GM19193 (cell line): ENCODE data around the gene SV2C.

Experiments
- POLR2A ChIP-seq: IDR thresholded peaks from 4 replicates; pipeline ENCODE4 v1.6.1; 2011; ENCODE audit not compliant: insufficient read depth, insufficient read length; ENCODE audit errors: extremely low read depth

SV2C gene

DNA sequence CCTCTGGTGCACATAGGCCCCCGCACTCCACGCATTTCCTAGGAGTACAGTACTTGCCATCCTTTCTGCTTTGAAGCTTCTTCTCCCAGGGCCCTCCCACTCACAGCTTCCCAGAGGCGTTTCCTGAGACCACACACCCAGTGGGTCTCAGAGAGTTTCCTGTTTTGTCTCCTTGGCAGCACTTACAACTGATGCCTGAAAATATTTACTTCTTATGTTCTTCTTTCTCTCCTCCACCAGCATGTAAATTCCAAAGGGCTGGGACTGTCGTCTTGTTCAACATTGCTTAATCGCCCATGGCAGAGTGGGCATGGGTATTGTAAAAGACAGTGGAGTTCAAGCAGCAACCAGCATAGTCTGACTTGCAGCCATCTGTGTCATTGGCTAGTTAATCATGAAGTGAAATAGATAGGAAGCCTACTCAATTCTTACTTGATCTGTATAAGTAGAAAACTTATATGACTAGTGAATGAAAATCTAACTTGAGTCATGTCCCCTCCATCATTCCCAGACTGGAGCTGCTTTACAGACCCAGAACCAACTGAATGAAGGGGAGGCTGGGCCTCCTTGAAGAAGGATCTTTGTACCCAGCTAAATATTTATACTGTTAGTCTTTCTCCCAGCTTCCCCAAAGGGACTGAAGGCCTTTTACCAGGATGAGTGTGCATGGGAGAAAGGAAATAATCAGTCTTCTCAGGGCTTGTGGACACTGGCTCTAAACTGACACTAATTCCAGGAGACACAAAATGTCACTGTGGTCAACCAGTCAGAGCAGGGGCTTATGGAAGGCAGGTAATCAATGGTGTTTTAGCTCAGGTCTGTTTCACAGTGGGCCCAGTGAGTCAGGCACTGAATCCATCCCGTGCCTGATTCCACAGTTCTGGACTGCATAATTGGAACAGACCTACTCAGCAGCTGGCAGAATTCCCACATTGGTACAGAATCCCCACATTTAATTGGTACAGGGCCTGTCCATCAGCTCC is 116.4 kb downstream of the SV2C start:
- no peak for TF ChIP-seq POLR2A

DNA sequence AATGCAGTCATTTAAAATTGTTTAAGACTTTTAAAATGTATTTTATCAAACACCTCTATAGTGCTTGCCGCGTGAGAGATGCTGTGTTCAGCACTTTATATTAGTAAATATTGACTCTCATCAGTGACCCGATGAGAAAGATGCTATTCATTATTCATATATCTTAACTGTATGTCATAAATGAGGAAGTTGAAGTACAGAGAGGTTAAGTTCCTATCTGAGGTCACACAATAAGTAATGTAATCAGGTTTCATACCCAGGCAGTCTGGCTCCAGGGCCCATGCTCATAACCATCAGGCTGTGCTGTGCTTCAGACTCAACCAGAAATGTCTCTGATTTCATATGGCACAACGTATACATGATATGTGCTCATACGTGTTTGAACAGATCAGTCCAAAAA is 119.0 kb downstream of the SV2C start:
- no peak for TF ChIP-seq POLR2A

DNA sequence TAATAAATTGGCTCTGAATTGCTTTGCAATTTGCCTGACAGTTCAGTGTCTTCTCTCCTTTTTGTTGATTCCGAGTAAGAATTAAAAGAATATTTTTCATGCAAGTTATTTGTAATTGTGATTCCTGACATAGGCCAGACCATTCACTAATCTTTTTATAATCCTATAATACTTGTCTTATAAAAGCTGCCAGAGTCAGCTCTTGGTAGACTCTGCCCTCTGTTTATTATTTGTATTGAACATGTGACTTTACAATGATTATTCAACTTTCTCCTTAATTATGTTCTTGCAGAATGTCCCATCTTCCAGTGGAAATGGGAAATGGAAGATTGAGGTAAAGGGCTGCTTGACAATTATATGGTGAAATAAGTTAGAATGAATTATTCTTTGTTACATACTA is 121.0 kb downstream of the SV2C start:
- TF ChIP-seq POLR2A: no peak

DNA sequence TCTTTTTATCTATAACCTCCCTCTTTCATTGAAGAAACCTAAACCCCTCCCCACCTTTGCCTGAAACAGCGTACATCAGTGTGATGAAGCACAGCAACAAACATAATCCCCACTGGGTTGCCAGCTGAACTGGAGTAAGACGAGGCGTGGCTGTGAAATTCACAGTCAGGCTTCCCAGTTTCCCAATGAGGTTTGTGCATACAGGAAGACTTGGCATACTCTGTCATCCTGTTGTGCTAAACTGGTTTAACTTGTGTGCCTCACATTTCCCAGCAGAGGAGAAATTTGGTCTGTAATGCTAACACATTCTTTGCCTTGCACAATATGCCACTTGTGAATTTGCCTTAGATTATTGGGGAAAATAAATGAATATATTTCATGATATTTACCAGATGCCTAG is 121.5 kb downstream of the SV2C start:
- TF ChIP-seq POLR2A: no peak

DNA sequence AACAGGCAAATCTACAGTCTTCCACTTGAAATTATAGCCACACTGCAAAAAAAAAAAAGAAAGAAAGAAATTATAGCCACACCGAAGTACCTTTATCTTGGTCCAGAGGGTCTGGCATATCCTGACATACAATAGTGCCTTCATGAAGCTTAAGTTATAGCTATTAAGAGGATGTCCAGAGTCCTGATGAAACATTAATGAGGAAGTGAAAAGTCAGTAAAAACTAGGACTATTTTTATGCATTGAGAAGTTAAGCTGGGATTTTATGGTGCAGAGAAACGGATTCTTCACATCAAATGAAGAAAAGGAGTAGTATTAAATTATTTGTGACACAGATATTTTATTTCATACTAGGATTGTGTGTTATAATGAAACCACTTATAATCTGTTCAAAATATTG is 123.9 kb downstream of the SV2C start:
- TF ChIP-seq POLR2A: no peak

DNA sequence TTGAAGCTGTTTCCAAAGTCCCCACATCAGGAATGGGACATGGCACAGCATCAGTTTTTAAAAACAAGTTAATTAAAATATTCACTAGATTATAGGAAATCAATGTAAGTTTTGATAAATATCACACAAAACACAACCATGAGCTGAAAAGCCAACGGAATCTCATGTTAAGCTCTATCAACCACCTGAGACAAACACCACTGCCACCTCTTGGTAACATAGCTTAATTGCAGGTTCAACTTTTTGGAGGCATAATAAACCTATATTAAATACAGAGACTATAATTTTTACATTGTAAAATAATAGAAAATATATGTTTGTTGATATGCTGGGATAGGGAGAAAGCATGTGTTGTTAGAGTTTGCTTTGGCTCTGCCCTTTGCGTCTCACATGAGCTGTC is 126.1 kb downstream of the SV2C start:
- no peak for TF ChIP-seq POLR2A

DNA sequence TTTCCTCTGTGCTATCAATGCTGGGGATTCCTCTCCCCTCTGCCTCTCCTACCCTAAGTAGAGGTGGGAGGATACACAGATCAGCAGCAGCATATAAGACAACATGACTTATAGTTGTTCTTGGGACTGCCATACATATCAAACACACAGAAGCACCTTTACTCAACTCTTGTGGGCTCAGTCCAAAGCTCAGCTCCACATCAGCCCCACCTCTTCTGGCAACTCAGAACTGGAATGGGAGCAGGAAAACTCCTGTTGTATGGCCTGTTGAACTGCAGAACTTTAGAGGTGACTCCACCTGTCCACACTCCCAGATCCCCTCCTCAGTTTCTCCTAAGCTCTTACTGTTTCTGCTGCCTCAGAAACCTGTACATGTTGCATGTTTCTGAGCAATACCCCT is 127.8 kb downstream of the SV2C start:
- no peak for TF ChIP-seq POLR2A

DNA sequence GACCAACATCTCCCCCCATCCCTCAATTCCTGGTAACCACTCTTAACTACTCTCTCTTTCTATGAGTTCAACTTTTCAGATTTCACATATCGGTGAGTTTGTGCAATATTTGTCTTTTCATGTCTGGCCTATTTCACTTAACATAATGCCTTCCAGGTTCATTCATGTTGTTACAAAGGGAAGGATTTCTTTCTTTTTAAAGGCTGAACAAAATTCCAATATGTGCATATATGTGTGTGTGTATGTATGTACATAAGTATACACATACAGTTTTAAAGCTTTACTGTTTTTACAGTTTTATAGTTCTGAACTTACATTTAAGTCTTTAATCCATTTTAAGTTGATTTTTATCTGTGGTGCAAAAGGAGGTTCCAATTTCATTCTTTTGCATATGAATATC is 130.7 kb downstream of the SV2C start:
- no peak for TF ChIP-seq POLR2A

DNA sequence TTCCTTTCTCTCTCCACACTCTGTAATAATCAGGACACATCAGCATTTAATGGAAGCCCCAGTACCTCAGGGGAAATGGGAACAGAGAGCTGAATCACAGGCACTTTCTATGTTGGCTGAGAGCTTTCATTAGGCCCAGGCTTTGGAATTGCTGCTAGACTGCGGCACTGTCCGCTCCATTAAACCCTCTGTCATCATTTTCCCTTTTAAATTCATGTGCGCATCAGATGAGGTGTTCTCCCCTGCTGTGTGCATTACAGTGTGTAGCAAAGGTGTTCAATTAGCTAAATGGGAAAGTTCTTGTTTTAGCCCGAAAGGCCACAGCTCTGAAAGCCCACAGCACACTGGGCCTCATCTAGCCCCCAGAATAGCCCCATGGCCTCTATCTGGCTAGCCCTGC is 133.6 kb downstream of the SV2C start:
- TF ChIP-seq POLR2A: no peak

DNA sequence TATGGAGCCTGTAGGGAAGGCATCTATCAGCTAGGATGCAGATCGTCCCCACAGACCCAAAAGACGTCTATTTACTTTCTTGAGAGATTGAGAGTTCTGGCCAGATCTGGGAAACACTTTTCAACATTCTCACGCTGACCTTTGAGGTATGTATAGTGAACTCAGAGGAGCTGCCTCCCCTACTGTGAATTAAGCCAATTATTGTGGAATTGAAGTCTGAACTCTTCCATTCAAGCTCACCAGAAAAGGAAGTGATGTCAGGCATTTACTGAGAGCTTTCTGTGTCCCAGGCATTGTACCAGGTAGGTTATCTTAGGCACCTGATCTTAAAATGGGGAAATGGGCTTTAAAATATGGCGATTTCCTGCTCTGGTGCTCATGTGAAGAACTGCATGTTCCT is 136.5 kb downstream of the SV2C start:
- TF ChIP-seq POLR2A: no peak

DNA sequence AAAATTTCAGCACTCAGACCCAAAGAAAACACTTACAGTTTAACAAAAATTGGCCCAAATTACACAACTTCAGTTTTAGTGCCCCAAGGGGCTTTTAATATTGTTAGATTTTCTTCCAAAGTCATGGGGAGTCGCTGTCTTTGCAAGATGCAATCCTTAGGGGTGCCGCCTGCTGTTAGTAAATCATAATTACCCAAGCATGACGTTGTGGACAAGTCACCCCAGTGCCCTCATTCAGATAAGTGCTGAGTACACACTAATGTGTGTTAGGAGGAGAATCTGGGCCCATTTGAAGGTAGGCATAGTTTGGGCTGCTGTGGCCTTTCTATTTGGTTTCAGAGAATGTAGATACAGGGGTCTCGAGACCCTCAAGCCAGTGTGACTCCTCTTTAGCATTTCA is 138.1 kb downstream of the SV2C start:
- no peak for TF ChIP-seq POLR2A

DNA sequence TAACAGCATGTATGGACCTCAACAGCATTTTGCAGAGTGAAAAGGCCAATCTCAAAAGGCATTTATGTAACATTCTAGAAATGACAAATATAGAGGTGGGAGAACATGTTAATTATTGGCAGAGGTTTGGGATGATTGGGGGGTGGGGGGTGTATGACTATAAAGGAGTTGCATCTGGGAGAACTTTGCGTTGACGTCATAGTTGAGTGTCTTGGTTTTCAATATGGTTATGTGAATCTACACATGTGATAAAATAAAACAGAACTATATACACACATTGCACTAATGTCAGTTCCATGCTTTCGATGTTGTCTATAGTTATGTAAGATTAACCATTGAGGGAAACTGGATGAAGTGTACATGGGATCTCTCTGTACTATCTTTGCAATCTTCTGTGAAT is 139.1 kb downstream of the SV2C start:
- TF ChIP-seq POLR2A: no peak

DNA sequence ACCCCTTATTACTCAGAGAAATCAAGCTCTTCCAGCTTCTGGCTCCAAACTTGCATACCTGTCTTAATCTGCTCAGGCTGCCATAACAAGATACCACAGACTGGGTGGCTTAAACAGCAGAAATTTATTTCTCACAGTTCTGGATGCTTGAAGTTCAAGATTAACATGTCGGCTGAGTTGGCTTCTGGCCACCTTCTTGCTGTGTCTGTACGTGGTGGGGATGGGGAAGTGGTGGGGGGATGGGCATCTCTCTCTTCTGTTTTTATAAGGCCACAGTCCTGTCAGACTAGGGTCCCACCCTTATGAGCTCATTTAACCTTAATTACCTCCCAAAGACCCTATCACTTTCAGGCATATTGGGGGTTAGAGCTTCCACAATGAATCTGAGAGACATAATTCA is 140.5 kb downstream of the SV2C start:
- TF ChIP-seq POLR2A: no peak

DNA sequence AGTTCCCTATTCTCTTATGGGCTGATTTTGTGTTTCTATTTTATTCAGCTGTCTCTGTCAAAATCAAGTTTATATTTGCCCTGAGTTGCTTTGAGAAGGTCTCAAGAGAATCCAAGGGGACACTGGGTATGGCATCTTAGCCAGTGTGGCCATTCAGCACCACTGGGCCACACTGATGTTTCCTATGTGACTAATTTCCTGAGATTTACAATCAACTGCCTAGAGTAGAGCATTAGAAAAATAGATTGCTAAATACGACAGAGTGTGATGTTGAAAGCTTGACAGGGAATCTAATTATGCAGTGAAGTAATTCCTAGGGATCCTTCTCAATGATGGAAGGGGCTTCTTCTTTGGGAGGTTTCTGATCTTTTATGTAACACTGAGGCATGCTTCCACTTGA is 141.7 kb downstream of the SV2C start:
- no peak for TF ChIP-seq POLR2A

DNA sequence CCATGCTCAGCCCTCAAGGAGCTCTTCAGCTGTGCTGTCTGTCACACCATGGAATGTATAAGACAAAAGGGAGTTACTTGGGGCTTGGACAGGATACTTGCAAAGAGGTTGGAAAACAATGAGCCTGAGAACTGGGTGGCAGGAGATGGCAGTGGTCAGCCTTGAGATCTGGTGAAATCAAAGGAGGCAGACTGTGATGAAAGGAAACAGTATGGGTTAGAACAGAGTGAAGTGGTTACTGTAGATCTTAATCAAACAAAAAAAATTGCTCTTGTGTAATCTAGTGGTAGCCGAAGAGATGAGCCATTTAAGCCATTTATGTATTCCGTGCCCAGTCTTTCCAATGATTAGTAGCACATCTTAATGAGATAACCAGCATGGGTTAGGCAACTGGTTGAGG is 142.2 kb downstream of the SV2C start:
- no peak for TF ChIP-seq POLR2A

DNA sequence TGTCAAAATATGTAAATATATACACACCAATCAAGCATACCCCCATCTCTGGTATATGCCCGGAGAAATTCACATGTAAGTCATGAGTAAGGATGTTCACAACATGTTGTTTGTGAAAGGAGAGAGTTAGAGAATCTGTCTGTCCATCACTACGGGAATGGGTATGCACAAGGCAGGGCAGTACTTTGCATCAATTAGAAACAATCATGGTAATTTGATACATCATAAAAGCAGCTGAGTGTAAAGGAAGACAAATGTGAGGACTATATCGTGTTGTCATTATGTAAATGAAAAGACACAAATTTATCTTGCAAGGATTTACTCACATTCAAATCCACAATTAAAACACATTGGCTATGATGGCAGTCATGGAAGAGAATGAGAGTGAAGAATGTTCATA is 146.7 kb downstream of the SV2C start:
- no peak for TF ChIP-seq POLR2A
